H1 (cell line): ENCODE results near the gene TAS2R41. TPM values are rescaled to one million over a fixed set of nuclear protein-coding genes. Genes with fewer than 3 reads are reported as not detected.

ENCODE experiments used
- CTCF ChIA-PET: fragments of 300-600 bp; sonication (Branson Sonifier 250); formaldehyde crosslinking; loops from one replicate; lab custom pipeline; 2021; ENCODE audit not compliant: partially characterized antibody; lab: Charles Lee
- POLR2A ChIA-PET: fragments of 300-600 bp; sonication (Branson Sonifier 250); formaldehyde crosslinking; loops from one replicate; lab custom pipeline; 2021; ENCODE audit warnings: inconsistent platforms; ENCODE audit not compliant: partially characterized antibody; lab: Charles Lee
- DNase-seq, 2 experiments: peaks; one replicate each; pipeline versions ENCODE4 v3.0.0 to v3.0.0-alpha.2; 2010 to 2022; ENCODE audit warnings: low spot score in 2 of 2, low read depth in 1 of 2, mixed read lengths in 1 of 2
- FAIRE-seq: peaks from 2 replicates; lab custom pipeline; 2011; peaks lifted over from hg19 to GRCh38; lab: Jason Lieb, UNC
- H2AFZ ChIP-seq: 2 replicates; pipeline ENCODE4 v1.8.1; 2012; ENCODE audit warnings: low read length, inconsistent platforms
- H2AK5ac ChIP-seq: 2 replicates; pipeline ENCODE4 v1.6.1; 2013; ENCODE audit warnings: low read depth, low read length
- H2BK120ac ChIP-seq: replicated peaks from 2 replicates; pipeline ENCODE3; 2013; ENCODE audit warnings: low read depth, low read length, inconsistent platforms
- H2BK12ac ChIP-seq: 2 replicates; pipeline ENCODE4 v1.6.1; 2013; ENCODE audit warnings: low read depth, low read length
- H2BK15ac ChIP-seq: 2 replicates; pipeline ENCODE4 v1.6.1; 2013; ENCODE audit warnings: low read length
- H2BK20ac ChIP-seq: 2 replicates; pipeline ENCODE4 v1.6.1; 2013; ENCODE audit warnings: low read length
- H2BK5ac ChIP-seq: 2 replicates; pipeline ENCODE4 v1.6.1; 2013; ENCODE audit warnings: low read depth, low read length
- H3K14ac ChIP-seq: 2 replicates; pipeline ENCODE4 v1.6.1; 2013; ENCODE audit warnings: inconsistent platforms; ENCODE audit not compliant: insufficient read length
- H3K18ac ChIP-seq: 2 replicates; pipeline ENCODE4 v1.6.1; 2013; ENCODE audit warnings: low read length; ENCODE audit errors: extremely low read depth
- H3K23ac ChIP-seq: 2 replicates; pipeline ENCODE4 v1.6.1; 2013; ENCODE audit warnings: inconsistent platforms; ENCODE audit not compliant: insufficient read length
- H3K23me2 ChIP-seq: 2 replicates; pipeline ENCODE4 v1.6.1; 2013; ENCODE audit warnings: low read depth, low read length
- H3K27ac ChIP-seq: 2 replicates; pipeline ENCODE4 v1.6.1; 2011; ENCODE audit warnings: low read depth, low read length, inconsistent platforms
- H3K27me3 ChIP-seq, 4 experiments: replicated peaks in 1 of 4; 1 replicate in 1 of 4; 2 replicates in 3 of 4; pipeline versions ENCODE4 v1.6.1 to v1.8.1; 2011 to 2013; ENCODE audit warnings: low read length in 3 of 4, mild to moderate bottlenecking in 3 of 4, inconsistent platforms in 2 of 4, mixed read lengths in 2 of 4, moderate library complexity in 1 of 4; ENCODE audit not compliant: control insufficient read depth in 3 of 4, insufficient read depth in 3 of 4; ENCODE audit errors: extremely low read depth in 1 of 4
- H3K36me3 ChIP-seq, 4 experiments: 2 replicates each; pipeline versions ENCODE4 v1.6.1 to v1.8.1; 2011 to 2013; ENCODE audit warnings: mild to moderate bottlenecking in 4 of 4, low read length in 3 of 4, moderate library complexity in 2 of 4, control low read depth in 1 of 4, inconsistent platforms in 1 of 4; ENCODE audit not compliant: insufficient read depth in 4 of 4, control insufficient read depth in 2 of 4
- H3K4ac ChIP-seq: replicated peaks from 2 replicates; pipeline ENCODE3; 2013; ENCODE audit warnings: low read length, low read depth, mixed read lengths, inconsistent platforms; ENCODE audit not compliant: insufficient read length
- H3K4me1 ChIP-seq, 4 experiments: replicated peaks in 1 of 4; 1 replicate in 1 of 4; 2 replicates in 3 of 4; pipeline versions ENCODE4 v1.6.1 to v1.8.1; 2011 to 2013; ENCODE audit warnings: low read length in 3 of 4, inconsistent platforms in 2 of 4, mixed read lengths in 1 of 4; ENCODE audit not compliant: insufficient read depth in 4 of 4, control insufficient read depth in 3 of 4
- H3K4me2 ChIP-seq, 2 experiments: 2 replicates each; pipeline versions ENCODE4 v1.6.1 to v1.8.1; 2011 to 2013; ENCODE audit warnings: low read depth in 2 of 2, low read length in 2 of 2, control low read depth in 1 of 2, inconsistent platforms in 1 of 2, mild to moderate bottlenecking in 1 of 2; ENCODE audit not compliant: insufficient read depth in 1 of 2
- H3K4me3 ChIP-seq, 4 experiments: fragments of 200-600, 300-600 bp in 1 of 4; sonication (generic), shearing (Covaris generic), sonication (Bioruptor Twin) in 1 of 4; 2 replicates each; pipeline versions ENCODE4 v1.5.1 to v1.8.1; 2011 to 2016; ENCODE audit warnings: low read length in 4 of 4, low read depth in 3 of 4, control low read depth in 2 of 4, inconsistent platforms in 2 of 4, mild to moderate bottlenecking in 2 of 4, mixed read lengths in 1 of 4, moderate library complexity in 1 of 4; ENCODE audit not compliant: insufficient read depth in 2 of 4; ENCODE audit errors: extremely low read depth in 1 of 4
- H3K56ac ChIP-seq: replicated peaks from 2 replicates; pipeline ENCODE3; 2013; ENCODE audit warnings: low read depth, mild to moderate bottlenecking, mixed read lengths, low read length, inconsistent platforms; ENCODE audit not compliant: insufficient read length
- H3K79me1 ChIP-seq: 2 replicates; pipeline ENCODE4 v1.6.1; 2013; ENCODE audit warnings: low read depth, low read length, control low read depth
- H3K79me2 ChIP-seq, 2 experiments: 2 replicates each; pipeline versions ENCODE4 v1.6.1 to v1.8.1; 2012 to 2013; ENCODE audit warnings: low read length in 2 of 2, mild to moderate bottlenecking in 2 of 2, inconsistent platforms in 1 of 2; ENCODE audit not compliant: insufficient read depth in 2 of 2, control insufficient read depth in 1 of 2
- H3K9ac ChIP-seq, 4 experiments: replicated peaks in 1 of 4; 1 replicate in 1 of 4; 2 replicates in 3 of 4; pipeline versions ENCODE4 v1.6.1 to v1.8.1; 2011 to 2013; ENCODE audit warnings: low read depth in 3 of 4, low read length in 3 of 4, control low read depth in 2 of 4, mild to moderate bottlenecking in 2 of 4, moderate library complexity in 2 of 4, inconsistent platforms in 1 of 4; ENCODE audit errors: extremely low read depth in 1 of 4
- H3K9me3 ChIP-seq, 2 experiments: 2 replicates each; pipeline versions ENCODE4 v1.6.1 to v1.8.1; 2012 to 2013; ENCODE audit warnings: mild to moderate bottlenecking in 2 of 2, moderate library complexity in 2 of 2, control low read depth in 1 of 2, inconsistent platforms in 1 of 2, low read depth in 1 of 2, low read length in 1 of 2, mixed read lengths in 1 of 2; ENCODE audit not compliant: insufficient read depth in 2 of 2
- H4K20me1 ChIP-seq, 2 experiments: replicated peaks in 1 of 2; 2 replicates each; pipeline versions ENCODE3 to v1.8.1; 2011 to 2013; ENCODE audit warnings: inconsistent platforms in 2 of 2, low read length in 2 of 2, mild to moderate bottlenecking in 1 of 2; ENCODE audit not compliant: insufficient read depth in 2 of 2, control insufficient read depth in 1 of 2
- H4K5ac ChIP-seq: 2 replicates; pipeline ENCODE4 v1.6.1; 2013; ENCODE audit warnings: low read length, low read depth, mixed read lengths, inconsistent platforms; ENCODE audit not compliant: insufficient read length
- H4K8ac ChIP-seq: 2 replicates; pipeline ENCODE4 v1.8.0; 2013; ENCODE audit warnings: mild to moderate bottlenecking, moderate library complexity, low read length, inconsistent platforms; ENCODE audit not compliant: insufficient read depth; ENCODE audit errors: extremely low read depth
- H4K91ac ChIP-seq: replicated peaks from 2 replicates; pipeline ENCODE3; 2013; ENCODE audit warnings: low read length, mixed read lengths, inconsistent platforms; ENCODE audit not compliant: insufficient read length
- BRCA1 ChIP-seq: IDR thresholded peaks from 2 replicates; pipeline ENCODE4 v1.6.1; 2012; ENCODE audit warnings: low read depth, low read length, improper control_type of control experiment
- EP300 ChIP-seq, 2 experiments: IDR thresholded peaks; 1 replicate in 1 of 2; 2 replicates in 1 of 2; pipeline ENCODE4 v1.6.1; 2011 to 2012; ENCODE audit warnings: low read depth in 2 of 2, low read length in 2 of 2, mild to moderate bottlenecking in 2 of 2, borderline replicate concordance in 1 of 2, inconsistent platforms in 1 of 2, moderate library complexity in 1 of 2
- KDM1A ChIP-seq: fragments of 200-600, 300-600 bp; sonication (generic); IDR thresholded peaks from 2 replicates; pipeline ENCODE4 v1.7.1; 2016; ENCODE audit warnings: mild to moderate bottlenecking, low read length, borderline replicate concordance
- WGBS, 2 experiments: shearing (Covaris generic) in 1 of 2; methylation state at CpG; one replicate each; pipeline versions ENCODE4 v1.1.6 to v1.1.7; 2013 to 2015; ENCODE audit warnings: low lambda C conversion rate in 2 of 2, mixed read lengths in 2 of 2, inconsistent platforms in 1 of 2, low coverage in 1 of 2, missing lambda C conversion rate in 1 of 2; ENCODE audit not compliant: insufficient replicate concordance in 2 of 2, insufficient coverage in 1 of 2, insufficient read length in 1 of 2; ENCODE audit errors: extremely low coverage in 1 of 2, missing lambda C conversion rate in 1 of 2; 5-methylcytosine and 5-hydroxymethylcytosine counted together
- polyA plus RNA-seq, 7 experiments: library from polyadenylated mRNA; depleted of rRNA in 3 of 7; stranded (reverse) in 5 of 7; unstranded in 2 of 7; fragments of >200 nt in 5 of 7; fragments of 200-250 nt in 2 of 7; gene quantifications; 1 replicate in 5 of 7; 2 replicates in 1 of 7; 4 replicates in 1 of 7; pipeline versions ENCODE4 v1.2.1 to v1.2.3, GENCODE V29; 2011 to 2013; ENCODE audit warnings: missing spikeins in 2 of 7, mixed read lengths in 2 of 7
- total RNA-seq: library from RNA; stranded (reverse); fragmentation: NEBNext Ultra II Directional; extraction: Animal tissue kit (Norgen Biotek cat#: 25700); gene quantifications from 2 replicates; pipeline ENCODE4 v1.2.1, GENCODE V29; 2021

The TAS2R41 gene
- total and polyA plus RNA-seq, 2 of the 8 experiments (the other 6 are each of a cell fraction or from before 2014, with no cell fraction given) = 0.12 TPM; not detected in 1

DNA sequence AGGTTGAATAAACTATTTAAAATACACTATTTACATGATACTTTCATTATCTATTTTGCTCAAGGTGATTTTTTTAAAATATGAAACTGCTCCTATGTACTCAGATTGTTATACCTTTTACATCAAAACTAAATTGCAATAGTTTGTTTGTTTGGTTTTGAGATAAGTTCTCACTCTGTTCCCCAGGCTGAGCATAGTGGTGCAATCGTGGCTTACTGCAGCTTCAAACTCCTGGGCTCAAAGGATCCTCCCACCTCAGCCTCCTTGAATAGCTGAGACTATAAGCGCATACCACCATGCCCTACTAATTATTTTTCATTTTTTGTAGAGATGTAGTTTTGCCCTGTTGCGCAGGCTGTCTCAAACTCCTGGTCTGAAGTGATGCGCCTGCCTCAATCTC lies 21.7 kb upstream of the TAS2R41 start:
- DNase-seq (no peak), FAIRE-seq (no peak)
- H3K9me3 ChIP-seq = no peaks in the 10 kb centered on the region
- H3K14ac ChIP-seq = no peak overlapping the region
- no peak overlapping the region for H2BK120ac ChIP-seq
- no peak overlapping the region for H4K5ac ChIP-seq
- H3K4me1 ChIP-seq = peaks cover 0 to 2% (median 0%) of the 10 kb centered on the region in 4 experiments; a peak in 1 of 7 replicates
- ChIA-PET CTCF (interaction anchor here (0.6 to 1.8 kb wide), 6 partner anchors 19 to 86 kb away, joined by 3 to 4 read pairs (median 3); no protein-coding TSS in a partner anchor), POLR2A (interaction anchor here (1.5 kb wide), 1 partner anchor 10 kb away, joined by 3 read pairs; no protein-coding TSS in a partner anchor)
- no peaks in the 10 kb centered on the region for H3K36me3 ChIP-seq
- no peak overlapping the region for H2BK5ac ChIP-seq
- H3K9ac ChIP-seq = no peak overlapping the region
- TF ChIP-seq BRCA1 (no peak), EP300 (IDR thresholded peaks at IDR 0.05; ENCODE audit: borderline replicate concordance in 1 of 2, low read depth in 2 of 2, low read length in 2 of 2) (no peak), KDM1A (no peak)
- no peak overlapping the region for H3K27ac ChIP-seq
- 91% methylated on average over 4 of the region's 4 CpGs; no CpG with 5 or more reads in 1 of the 2 experiments for WGBS, 2 experiments
- H3K27me3 ChIP-seq = no peaks in the 10 kb centered on the region
- no peak overlapping the region for H2AK5ac ChIP-seq
- H3K23ac ChIP-seq = no peak overlapping the region
- H3K56ac ChIP-seq = no peak overlapping the region
- H3K79me2 ChIP-seq = no peaks in the 10 kb centered on the region
- H4K20me1 ChIP-seq = no peaks in the 10 kb centered on the region
- no peak overlapping the region for H3K4me3 ChIP-seq
- no peak overlapping the region for H3K18ac ChIP-seq
- no peaks in the 10 kb centered on the region for H3K23me2 ChIP-seq
- no peak overlapping the region for H3K4me2 ChIP-seq
- no peak overlapping the region for H2BK15ac ChIP-seq
- H2AFZ ChIP-seq = no peak overlapping the region
- no peak overlapping the region for H4K8ac ChIP-seq
- no peaks in the 10 kb centered on the region for H3K79me1 ChIP-seq
- H4K91ac ChIP-seq = no peak overlapping the region
- H2BK20ac ChIP-seq = no peak overlapping the region
- no peak overlapping the region for H2BK12ac ChIP-seq
- H3K4ac ChIP-seq = no peak overlapping the region
